Thyroid gland (tissue), 4 donors: ENCODE results near the gene USP48.

ENCODE experiments used
- CTCF ChIP-seq, 6 experiments: fragments of 200-600 bp in 3 of 6; fragments of 450-650 bp in 3 of 6; sonication (generic) in 3 of 6; IDR thresholded peaks; one replicate each; pipeline ENCODE4 v1.5.1; 2016 to 2019; ENCODE audit warnings: antibody characterized with exemption in 6 of 6, mild to moderate bottlenecking in 2 of 6, inconsistent platforms in 1 of 6, moderate library complexity in 1 of 6
- POLR2A ChIP-seq, 2 donors: fragments of 450-650 bp; IDR thresholded peaks; one replicate each; pipeline ENCODE4 v1.6.1; 2017; ENCODE audit warnings: antibody characterized with exemption in 2 of 2, mild to moderate bottlenecking in 2 of 2, moderate library complexity in 1 of 2

- no peak for TF ChIP-seq POLR2A (IDR thresholded peaks at IDR 0.05)
- no peak for TF ChIP-seq CTCF (IDR thresholded peaks at IDR 0.05)
Observed at GRCh38 chr1:21702780-21703179, 80.2 kb downstream of the USP48 start.
